GM12873 (cell line): ENCODE results near the gene HDDC3.

Experiments
- TF ChIP-seq, protein P1 (sequence below): IDR thresholded peaks from 2 replicates; pipeline ENCODE4 v1.5.1; 2012; ENCODE audit warnings: low read depth, mild to moderate bottlenecking, moderate library complexity, low read length, control low read depth; ENCODE audit not compliant: insufficient read depth; ENCODE audit errors: missing control alignments

The HDDC3 gene

DNA sequence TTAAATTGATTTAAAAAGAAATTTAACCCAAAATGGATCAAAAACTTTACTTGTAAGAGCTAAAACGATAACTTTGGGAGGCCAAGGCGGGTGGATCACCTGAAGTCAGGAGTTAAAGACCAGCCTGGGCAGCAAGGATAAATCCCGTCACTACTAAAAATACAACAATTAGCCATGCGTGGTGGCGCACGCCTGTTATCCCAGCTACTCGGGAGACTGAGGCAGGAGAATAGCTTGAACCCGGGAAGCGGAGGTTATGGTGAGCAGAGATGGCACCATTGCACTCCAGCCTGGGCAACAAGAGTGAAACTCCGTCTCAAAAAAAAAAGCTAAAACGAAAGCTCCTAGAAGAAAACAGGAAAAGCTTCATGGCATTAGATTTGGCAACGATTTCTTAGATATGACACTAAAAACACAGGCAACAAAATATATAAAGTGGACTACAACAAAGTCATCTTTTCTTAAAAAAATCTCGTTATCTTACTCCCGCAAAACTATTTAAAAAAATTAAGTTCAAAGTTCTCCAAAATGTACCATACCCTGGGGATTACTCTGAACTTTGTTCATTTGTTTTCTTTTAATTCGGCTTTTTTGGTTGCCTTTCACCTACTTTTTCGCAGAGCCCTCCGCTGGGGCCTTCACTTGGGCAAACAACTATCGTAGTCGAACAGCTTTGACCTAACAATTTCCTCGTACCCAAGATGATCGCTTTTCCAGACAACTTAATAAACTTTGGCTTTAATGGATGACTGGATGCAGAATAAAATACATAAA is 2.9 kb downstream of the HDDC3 start:
- TF ChIP-seq, protein P1, sequence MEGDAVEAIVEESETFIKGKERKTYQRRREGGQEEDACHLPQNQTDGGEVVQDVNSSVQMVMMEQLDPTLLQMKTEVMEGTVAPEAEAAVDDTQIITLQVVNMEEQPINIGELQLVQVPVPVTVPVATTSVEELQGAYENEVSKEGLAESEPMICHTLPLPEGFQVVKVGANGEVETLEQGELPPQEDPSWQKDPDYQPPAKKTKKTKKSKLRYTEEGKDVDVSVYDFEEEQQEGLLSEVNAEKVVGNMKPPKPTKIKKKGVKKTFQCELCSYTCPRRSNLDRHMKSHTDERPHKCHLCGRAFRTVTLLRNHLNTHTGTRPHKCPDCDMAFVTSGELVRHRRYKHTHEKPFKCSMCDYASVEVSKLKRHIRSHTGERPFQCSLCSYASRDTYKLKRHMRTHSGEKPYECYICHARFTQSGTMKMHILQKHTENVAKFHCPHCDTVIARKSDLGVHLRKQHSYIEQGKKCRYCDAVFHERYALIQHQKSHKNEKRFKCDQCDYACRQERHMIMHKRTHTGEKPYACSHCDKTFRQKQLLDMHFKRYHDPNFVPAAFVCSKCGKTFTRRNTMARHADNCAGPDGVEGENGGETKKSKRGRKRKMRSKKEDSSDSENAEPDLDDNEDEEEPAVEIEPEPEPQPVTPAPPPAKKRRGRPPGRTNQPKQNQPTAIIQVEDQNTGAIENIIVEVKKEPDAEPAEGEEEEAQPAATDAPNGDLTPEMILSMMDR: no peak

DNA sequence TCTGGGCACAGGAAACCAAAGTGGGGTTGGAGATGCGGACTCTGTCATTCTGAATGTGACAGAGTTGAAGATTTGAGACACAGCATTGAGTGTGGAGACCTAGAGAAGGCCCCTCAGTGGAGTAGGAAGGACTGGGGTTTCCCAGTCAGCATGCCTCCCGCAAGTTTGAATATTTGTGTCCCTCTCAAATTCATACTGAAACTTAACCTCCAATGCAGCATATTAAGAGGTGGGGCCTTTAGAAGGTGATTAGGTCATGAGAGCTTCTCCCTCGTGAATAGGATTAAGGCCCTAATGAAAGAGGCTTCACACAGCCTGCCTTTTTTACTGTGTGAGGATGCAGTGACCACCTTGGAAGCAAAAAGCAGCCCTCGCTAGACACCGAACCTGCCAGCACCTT is 8.0 kb downstream of the HDDC3 start:
- TF ChIP-seq, protein P1: no peak

- TF ChIP-seq, protein P1: no peak
These were observed 10.5 kb downstream of the HDDC3 start for GRCh38 chr15:90921887-90922286.

GRCh38 chr15:90918835-90919234 is 13.5 kb downstream of the HDDC3 start:
- TF ChIP-seq, protein P1: no peak

- TF ChIP-seq, protein P1: no peak
These were observed 14.1 kb downstream of the HDDC3 start for GRCh38 chr15:90918034-90918788.

- TF ChIP-seq, protein P1: no peak
These were observed 14.8 kb downstream of the HDDC3 start for GRCh38 chr15:90917569-90917968.

GRCh38 chr15:90916461-90916860 is 15.9 kb downstream of the HDDC3 start:
- TF ChIP-seq, protein P1: no peak
